ENCODE measurements around the gene APMAP. TPM values are rescaled to one million over a fixed set of nuclear protein-coding genes. Genes with fewer than 3 reads are reported as not detected.

APMAP gene
- total RNA-seq, 1 experiment from 2014 or later = 115 TPM

Other genes with a start within 250 kb of the APMAP start
- 0.94 and 1.1 TPM in 2 replicates for gene CST7, start 43.5 kb downstream of the APMAP start, total RNA-seq (2014; rRNA removed; shearing (Covaris generic))
- gene ACSS1, start 65.4 kb upstream of the APMAP start, total RNA-seq (2014; rRNA removed; shearing (Covaris generic)) = 0.10 and 0.21 TPM in 2 replicates
- not detected in 2 replicates for gene VSX1, start 89.4 kb upstream of the APMAP start, total RNA-seq (2014; rRNA removed; shearing (Covaris generic))
- gene ENTPD6, start 203.0 kb upstream of the APMAP start, total RNA-seq (2014; rRNA removed; shearing (Covaris generic)) = 21.4 and 22.3 TPM in 2 replicates